Measurements from ENCODE around the gene SCYGR6.
"Not testable (repeated sequence)": the region's sequence is repeated elsewhere in the genome, so short reads cannot be mapped to it uniquely, and the experiment has no call there.

Gene SCYGR6

DNA sequence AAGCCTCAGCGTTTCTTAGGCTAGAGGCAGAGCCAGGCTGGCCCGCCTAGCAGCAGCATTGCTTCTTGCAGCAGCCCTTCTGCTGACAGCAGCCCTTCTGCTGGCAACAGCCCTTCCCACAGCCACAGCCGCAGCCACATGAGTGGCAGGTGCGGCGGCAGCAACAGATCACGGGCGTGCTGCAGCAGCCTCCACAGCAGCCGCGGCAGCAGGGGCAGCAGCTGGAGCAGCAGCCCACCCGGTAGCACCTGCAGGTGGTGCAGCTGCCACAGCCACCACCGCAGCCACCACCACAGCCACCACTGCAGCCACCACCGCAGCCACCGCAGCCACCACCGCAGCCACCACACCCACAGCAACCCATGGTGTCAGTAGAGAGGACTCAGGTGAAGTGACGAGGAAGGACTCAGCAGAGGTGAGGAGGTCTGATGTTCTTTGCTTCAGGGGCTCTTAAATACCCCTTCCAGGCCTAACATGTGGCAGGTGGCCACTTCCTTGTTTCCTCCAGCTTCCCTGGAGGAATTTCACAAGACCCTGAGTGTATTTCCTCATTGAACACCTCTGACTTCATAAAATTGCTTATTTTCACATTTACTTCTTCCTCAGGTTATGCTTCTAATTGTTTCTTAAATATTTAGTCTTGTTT is at the start of gene SCYGR6:
TSS of gene SCYGR6 (minus strand) at position 364 of the 646 bp plus-strand sequence. CDS start at position 364, 0 bp downstream.
- no peak for DNase-seq

DNA sequence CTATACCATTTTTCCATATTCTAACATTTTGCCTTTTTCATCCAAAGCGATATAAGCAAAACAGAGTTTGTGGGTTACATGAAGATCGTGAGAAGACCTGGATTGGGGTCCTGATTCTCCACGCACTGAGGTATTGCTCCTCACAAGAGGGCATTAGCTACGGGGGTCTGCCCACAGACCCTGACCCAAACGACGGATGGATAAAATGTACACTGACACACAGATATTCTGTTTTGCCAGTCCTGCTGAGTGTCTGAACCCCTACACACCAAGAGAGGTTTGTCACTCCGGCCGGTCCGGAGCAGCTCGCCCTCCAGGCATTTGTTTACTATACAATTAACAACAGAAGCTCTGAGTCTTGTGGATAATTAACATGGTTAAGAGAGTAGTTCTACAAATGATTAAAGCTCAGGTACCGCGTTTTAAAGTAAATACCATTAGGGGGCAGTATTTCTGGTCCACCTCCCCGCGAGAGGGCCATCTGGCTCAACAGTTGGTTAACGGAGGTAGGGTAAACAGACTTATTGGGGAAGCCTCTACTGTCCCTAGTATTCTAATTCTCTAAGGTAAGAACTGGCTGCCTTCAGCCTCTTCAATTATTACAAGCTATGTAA is 49.6 kb upstream of the SCYGR6 start:
- no peak for DNase-seq

DNA sequence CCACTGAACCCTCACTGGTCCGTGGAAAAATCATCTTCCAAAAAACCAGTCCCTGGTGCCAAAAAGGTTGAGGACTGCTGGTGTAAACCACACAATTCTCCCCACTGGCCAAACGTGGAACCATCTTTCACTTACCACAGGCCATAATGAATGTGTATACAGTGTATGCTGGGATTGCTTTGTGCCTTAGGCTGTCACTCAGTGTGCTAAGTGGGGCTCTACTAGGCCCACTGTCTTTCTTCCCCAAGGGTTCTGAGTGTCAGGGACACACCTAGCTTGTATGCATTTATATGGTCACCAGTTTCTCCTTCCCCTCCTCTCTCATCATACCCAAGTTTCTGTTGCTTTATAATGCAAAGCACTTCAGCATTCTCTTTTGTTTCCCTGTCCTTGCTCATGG is 48.4 kb upstream of the SCYGR6 start:
- DNase-seq: no peak

DNA sequence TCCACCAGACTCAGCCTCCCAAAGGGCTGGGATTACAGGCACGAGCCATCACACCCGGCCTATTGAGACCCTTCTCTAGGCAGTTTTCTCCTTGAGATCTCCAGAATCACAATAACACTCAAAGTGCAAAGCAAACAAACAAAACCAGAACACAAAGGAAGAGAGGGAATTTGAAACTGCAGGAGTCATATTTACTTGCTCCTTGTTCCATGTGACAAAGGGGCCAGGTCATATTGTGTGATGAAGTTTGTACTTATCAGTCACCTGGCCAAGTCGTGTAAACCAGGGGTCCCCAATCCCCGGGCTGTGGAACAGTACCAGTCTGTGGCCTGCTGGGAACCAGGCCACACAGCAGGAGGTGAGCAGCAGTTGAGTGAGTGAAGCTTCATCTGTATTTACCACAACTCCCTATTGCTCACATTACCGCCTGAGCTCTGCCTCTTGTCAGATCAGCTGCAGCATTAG is 47.7 kb upstream of the SCYGR6 start:
- DNase-seq: no peak

DNA sequence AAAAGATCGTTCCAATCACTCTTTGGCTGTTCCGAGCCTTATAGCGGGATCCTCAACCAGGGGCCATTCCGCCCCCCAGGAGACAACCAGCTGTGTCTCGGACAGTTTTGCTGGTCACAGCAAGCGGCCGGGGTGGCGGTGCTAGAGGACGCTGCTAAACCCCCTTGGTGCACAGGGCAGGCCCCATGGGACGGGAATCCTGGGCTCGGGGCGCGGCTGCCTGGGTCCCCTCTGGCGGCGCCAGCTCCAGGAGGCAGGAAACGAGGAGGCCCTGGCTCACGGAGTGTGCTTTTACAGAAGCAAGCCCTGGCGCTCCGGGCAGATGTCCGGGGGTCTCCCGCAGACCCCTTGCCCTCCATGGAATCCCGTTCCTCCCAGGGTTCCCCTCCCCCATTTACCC is 43.3 kb upstream of the SCYGR6 start:
- DNase-seq: no peak

- peak; percentile 36 for DNase-seq
Measured at GRCh38 chr2:227766373-227766883, 41.9 kb upstream of the SCYGR6 start.

DNA sequence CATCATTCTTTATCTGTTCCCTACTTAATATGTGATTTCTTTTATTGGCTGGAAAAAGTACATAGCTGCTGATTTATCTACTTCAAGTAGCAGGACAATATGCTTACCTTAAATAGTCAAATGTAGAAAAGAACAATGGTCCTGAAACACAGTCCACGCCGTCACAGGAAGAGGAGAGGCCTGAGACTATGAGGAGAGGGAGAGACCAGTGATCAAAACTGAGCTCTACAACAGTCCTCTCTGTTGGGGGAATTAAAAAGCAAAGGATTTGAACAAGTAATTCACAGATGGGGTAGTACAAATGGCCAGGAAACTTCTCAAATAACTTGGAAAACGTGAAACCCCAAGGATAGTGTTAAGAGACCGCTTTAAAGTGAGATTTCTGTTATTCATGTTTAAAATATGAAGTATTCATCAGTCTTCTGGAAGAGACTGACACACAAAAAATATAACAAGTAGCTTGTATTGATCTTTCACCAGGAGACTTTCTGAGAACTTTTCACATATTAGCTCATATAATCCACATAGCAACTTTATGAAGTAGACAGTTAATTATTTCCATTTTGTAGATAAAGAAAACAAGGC is 41.3 kb upstream of the SCYGR6 start:
- DNase-seq: no peak

DNA sequence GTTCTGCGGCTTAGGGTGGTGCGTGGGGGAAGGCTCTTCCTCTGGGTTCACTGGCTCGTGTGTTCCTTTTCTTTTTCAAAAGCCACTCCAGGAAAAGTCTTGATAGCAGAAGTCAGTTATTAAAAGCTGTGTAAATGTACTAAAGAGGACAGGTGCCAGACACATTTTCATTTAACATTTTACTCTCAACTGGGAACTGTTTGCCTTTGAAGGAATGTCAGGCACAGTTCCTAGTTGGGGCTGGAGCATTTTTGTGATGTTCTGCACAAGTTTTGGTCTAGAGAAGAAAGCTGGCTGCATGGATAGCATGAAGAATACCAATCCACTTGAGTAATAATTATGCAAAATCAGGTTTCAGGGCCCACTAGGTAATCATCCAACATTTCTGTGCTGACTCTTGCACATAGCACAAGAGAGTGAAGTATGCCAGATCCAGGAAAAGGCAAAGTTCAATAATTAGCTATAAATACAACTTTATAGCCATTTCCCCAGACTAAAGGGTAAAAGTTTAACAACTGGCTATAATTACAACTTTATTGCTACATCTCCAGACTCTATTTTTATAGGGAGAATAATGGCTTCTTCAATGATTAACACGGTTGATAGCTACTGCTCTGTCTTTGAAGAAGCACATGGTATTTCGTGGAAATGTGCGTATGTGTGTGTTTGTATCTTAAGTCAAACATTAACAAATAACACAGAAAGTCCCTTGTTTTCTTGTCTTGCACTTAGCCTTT is 37.4 kb upstream of the SCYGR6 start:
- no peak for DNase-seq

- DNase-seq: no peak
Measured at GRCh38 chr2:227759411-227760118, 35.0 kb upstream of the SCYGR6 start.

DNA sequence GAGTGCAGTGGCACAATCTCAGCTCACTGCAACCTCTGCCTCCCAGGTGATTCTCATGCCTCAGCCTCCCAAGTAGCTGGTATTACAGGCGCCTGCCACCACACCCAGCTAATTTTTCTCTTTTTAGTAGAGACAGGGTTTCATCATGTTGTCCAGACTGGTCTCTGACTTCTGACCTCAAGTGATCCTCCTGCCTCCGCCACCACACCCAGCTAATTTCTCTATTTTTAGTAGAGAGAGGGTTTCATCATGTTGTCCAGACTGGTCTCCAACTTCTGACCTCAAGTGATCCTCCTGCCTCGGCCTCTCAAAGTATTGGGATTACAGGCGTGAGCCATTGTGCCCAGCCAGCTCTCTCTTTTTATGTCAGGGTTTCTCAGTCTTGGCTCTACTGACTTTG is 31.7 kb upstream of the SCYGR6 start:
- not testable (repeated sequence) for DNase-seq

GRCh38 chr2:227748079-227748478 is 23.5 kb upstream of the SCYGR6 start:
- no peak for DNase-seq

- no peak for DNase-seq
Measured at GRCh38 chr2:227745594-227745993, 21.0 kb upstream of the SCYGR6 start, which contains the start of gene SCYGR8. SCYGR8 (plus strand) TSS chr2:227745894; CDS start chr2:227745894, 0 bp downstream.

GRCh38 chr2:227740705-227741104 is 16.1 kb upstream of the SCYGR6 start:
- not testable (repeated sequence) for DNase-seq

- no peak for DNase-seq
Measured at GRCh38 chr2:227739351-227739750, 14.8 kb upstream of the SCYGR6 start.

- no peak for DNase-seq
Measured at GRCh38 chr2:227728035-227728434, 3.5 kb upstream of the SCYGR6 start, which contains the start of gene SCYGR7. SCYGR7 (plus strand) TSS chr2:227728335; CDS start chr2:227728335, 0 bp downstream.

DNA sequence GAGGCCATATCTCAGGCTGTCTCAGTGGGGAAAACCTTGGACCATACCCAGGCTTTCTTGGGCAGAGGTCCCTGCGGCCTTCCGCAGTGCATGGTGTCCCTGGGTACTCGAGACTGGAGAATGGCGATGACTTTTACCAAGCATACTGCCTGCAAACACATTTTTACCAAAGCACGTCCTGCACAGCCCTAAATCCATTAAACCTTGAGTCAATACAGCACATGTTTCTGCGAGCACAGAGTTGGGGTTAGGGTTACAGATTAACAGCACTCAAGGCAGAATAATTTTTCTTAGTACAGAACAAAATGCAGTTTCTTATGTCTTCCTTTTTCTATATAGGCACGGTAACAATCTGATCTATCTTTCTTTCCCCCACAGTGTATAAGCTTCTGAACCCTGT is 1.7 kb downstream of the SCYGR6 start:
- not testable (repeated sequence) for DNase-seq

DNA sequence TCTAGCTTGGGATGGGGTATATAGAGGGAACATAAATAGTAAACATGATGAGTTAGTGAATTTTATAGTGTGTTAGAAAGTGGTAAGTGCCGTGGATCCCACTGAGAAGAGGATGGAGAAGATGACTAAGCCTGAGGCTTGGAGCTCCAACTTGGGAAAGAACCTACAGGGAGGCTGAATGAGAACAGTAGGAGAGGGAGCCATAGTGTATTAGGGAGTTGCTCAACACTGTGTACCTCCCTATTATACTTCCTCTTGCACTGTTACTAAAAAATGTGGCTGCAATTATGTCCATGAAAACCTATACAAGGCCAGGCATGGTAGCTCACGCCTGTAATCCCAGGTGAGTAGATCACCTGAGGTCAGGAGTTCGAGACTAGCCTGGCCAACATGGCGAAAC is 3.9 kb downstream of the SCYGR6 start:
- DNase-seq: no peak

DNA sequence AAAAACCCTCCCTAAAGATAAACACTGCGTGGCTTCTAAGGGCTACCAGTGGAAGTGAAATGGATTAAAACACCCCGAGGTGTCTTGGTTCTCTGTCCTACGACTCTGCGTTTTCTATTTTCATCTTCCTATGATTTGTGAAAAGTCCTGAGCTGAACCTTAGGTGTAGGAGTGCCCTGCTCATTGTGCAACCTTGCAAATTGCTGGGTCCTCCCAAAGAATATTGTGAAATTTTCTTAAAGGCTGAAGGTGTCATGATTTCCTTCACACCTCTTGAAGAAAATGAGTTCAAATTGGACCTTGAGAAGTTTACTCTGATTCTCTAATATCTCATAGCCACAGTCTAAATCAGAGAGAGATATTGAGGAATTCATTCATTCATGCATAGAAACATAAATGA is 4.9 kb downstream of the SCYGR6 start:
- DNase-seq: no peak

- DNase-seq: no peak
Measured at GRCh38 chr2:227717687-227718567, 6.6 kb downstream of the SCYGR6 start, which contains the start of gene SLC19A3. SLC19A3 (minus strand) TSS chr2:227718028; CDS start chr2:227702318, 15,710 bp downstream.

DNA sequence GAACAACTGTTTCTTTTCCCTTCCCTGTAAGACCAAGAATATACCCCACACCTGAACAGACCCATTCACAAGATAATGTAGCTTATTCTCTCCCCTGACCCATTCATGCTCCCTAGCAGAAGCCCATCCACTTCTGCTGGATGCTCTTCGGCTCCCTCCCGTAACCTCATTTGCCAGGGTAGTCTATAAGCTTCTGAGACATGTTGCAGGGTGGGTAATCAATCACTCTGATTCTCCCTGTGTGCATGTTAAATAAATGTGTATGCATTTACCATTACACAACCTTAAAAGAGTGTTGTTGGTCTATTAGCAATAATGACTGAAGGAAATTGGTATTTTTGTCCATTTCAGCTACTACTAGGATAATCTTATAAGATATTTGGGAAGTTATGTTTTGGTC is 8.1 kb downstream of the SCYGR6 start:
- no peak for DNase-seq

DNA sequence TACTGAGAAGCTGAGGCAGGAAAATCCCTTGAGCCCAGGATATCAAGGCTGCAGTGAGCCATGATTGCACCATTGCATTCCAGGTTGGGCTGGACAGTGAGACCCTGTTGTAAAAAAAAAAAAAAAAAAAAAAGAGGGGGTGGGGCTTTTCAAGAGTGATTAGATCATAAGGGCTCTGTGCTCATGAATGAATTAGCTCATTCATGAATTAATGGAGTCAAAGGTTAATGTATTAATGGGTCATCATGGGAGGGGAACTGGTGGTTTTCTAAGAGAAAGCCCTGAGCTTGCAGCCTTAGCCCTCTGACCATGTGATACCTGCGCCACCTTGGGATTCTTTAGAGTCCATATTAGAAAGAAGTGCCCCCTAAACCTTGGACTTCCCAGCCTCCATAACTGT is 11.3 kb downstream of the SCYGR6 start:
- no peak for DNase-seq
